HG02623 (cell line): Measurements from ENCODE around the gene LAMB1.
"Not testable (repeated sequence)": the region's sequence is repeated elsewhere in the genome, so short reads cannot be mapped to it uniquely, and the experiment has no call there.

Experiments used
- ATAC-seq: cut with Tn5 transposase; IDR thresholded peaks from one replicate; pipeline ENCODE4 v1.9.1; 2021; ENCODE audit warnings: moderate library complexity; ENCODE audit not compliant: unreplicated experiment

Gene LAMB1

GRCh38 chr7:108002726-108003598 is at the start of gene LAMB1:
Gene LAMB1, minus strand, starts transcription at chr7:108003161. Its CDS starts 276 bp downstream, at chr7:108002885.
- ATAC-seq = no peak

GRCh38 chr7:108051454-108051853 is 48.5 kb upstream of the LAMB1 start:
- no peak for ATAC-seq

- ATAC-seq = no peak
Measured at GRCh38 chr7:108049962-108050361, 47.0 kb upstream of the LAMB1 start.

- ATAC-seq = no peak
Measured at GRCh38 chr7:108048422-108048821, 45.5 kb upstream of the LAMB1 start.

GRCh38 chr7:108046952-108047506 is 44.1 kb upstream of the LAMB1 start:
- ATAC-seq = no peak

- no peak for ATAC-seq
Measured at GRCh38 chr7:108045669-108046068, 42.7 kb upstream of the LAMB1 start.

GRCh38 chr7:108045154-108045553 is 42.2 kb upstream of the LAMB1 start:
- ATAC-seq = no peak

- ATAC-seq = no peak
Measured at GRCh38 chr7:108044345-108044744, 41.4 kb upstream of the LAMB1 start.

GRCh38 chr7:108038986-108039385 is 36.0 kb upstream of the LAMB1 start:
- ATAC-seq = no peak

- no peak for ATAC-seq
Measured at GRCh38 chr7:108037741-108038140, 34.8 kb upstream of the LAMB1 start.

GRCh38 chr7:108037140-108037539 is 34.2 kb upstream of the LAMB1 start:
- no peak for ATAC-seq

GRCh38 chr7:108034586-108034985 is 31.6 kb upstream of the LAMB1 start:
- no peak for ATAC-seq

GRCh38 chr7:108033776-108034497 is 31.0 kb upstream of the LAMB1 start:
- ATAC-seq = no peak

- ATAC-seq = not testable (repeated sequence)
Measured at GRCh38 chr7:108033309-108033708, 30.3 kb upstream of the LAMB1 start.

- no peak for ATAC-seq
Measured at GRCh38 chr7:108030516-108030915, 27.6 kb upstream of the LAMB1 start.

GRCh38 chr7:108029034-108029433 is 26.1 kb upstream of the LAMB1 start:
- no peak for ATAC-seq

- ATAC-seq = no peak
Measured at GRCh38 chr7:108028111-108028510, 25.1 kb upstream of the LAMB1 start.

- no peak for ATAC-seq
Measured at GRCh38 chr7:108027239-108027638, 24.3 kb upstream of the LAMB1 start.

GRCh38 chr7:108026647-108027046 is 23.7 kb upstream of the LAMB1 start:
- ATAC-seq = no peak

GRCh38 chr7:108026116-108026515 is 23.2 kb upstream of the LAMB1 start:
- no peak for ATAC-seq

- no peak for ATAC-seq
Measured at GRCh38 chr7:108024538-108024937, 21.6 kb upstream of the LAMB1 start.

- no peak for ATAC-seq
Measured at GRCh38 chr7:108020585-108020984, 17.6 kb upstream of the LAMB1 start.
